Activated CD8-positive, alpha-beta memory T cell treated with anti-CD3 and anti-CD28 coated beads for 24 hours (primary cell): Measurements from ENCODE around the gene SH3BP1.
A peak's percentile ranks its signal among the peaks of the same experiment; 100 is the strongest.

Source experiments
- DNase-seq: peaks from one replicate; pipeline ENCODE4 v3.0.0-alpha.2; 2020

The SH3BP1 gene

GRCh38 chr22:37616201-37617083 lies 23.0 kb upstream of the SH3BP1 start:
- no peak for DNase-seq

GRCh38 chr22:37617431-37617830 lies 22.0 kb upstream of the SH3BP1 start:
- no peak for DNase-seq

DNA sequence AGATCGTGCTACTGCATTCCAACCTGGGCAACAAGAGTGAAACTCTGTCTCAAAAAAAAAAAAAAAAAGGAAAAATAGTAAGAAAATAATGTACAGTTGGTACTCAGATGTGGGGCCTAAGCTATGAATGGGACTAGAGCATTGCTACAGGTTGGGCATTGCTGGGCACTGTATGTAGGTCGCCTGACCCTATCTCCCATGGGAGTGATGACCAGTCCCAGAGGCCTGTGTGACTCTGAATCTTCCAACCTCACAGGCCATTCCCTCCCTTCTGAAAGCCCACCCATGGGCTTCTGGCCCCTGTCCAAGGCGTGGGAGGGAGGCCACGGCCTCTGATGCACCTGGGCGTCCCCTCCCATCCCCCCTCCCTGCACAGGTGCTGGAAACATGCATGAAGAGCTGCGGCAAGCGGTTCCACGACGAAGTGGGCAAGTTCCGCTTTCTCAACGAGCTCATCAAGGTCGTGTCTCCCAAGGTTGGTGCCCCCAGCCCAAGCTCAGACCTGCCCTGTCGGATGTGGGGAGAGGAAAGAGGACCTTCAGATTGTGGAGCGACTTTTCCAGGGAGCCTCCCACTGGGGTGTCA lies 21.3 kb upstream of the SH3BP1 start:
- no peak for DNase-seq

- no peak for DNase-seq
Observed at GRCh38 chr22:37618674-37619073, 20.8 kb upstream of the SH3BP1 start.

DNA sequence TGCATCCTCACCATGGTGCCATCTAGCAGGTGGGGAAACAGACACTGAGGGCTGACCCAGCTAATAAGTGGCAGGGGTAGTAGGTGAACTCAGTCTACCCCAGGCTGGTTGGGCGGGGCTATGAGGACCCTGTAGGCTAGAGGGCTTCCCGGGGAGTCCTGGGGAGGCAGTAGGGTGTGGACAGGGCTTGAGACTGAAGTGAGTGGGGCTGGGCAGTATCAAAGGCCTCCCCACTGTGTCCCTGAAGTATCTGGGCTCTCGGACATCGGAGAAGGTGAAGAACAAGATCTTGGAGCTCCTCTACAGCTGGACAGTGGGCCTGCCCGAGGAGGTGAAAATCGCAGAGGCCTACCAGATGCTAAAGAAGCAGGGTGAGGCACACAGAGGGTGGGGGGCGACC lies 19.5 kb upstream of the SH3BP1 start:
- no peak for DNase-seq

DNA sequence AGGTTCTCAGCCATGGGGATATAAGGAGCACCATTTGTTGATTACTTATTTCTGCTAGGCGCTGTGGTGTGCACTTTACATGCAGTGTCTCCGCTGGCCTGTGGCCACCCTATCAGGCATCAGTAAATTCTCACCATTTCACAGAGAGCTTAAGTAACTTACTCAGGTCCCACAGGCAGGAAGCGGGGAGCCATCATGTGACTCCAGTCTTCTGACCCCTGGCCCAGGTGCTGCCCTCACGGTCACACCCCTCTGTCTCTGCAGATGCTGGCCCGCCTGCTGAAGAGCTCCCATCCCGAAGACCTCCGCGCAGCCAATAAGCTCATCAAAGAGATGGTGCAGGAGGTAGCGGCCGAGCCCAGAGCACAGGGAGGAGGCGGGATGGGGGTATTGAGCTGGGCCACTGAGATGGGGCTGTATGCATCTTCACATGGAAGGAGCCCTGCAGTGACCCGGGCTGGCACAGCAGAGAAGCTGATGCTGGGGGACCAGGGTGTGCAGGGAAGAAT lies 18.1 kb upstream of the SH3BP1 start:
- no peak for DNase-seq

GRCh38 chr22:37623075-37624016 lies 16.1 kb upstream of the SH3BP1 start:
- peak; percentile 90 for DNase-seq

DNA sequence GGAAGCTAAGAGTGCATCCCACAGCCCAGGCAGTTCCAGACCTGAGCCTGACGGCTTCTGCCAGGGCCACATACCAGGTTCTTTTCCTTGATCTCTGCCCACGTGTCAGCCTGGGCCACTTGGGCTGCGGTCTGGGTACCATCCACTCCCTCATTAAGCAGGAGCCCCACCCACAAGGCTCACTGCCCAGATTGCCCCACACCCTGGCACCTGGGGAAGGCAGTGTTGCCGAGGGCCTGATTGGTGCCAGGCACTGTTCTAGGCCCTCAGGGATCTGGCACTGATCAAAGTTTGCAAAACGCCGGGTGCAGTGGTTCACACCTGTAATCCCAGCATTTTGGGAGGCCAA lies 15.5 kb upstream of the SH3BP1 start:
- no peak for DNase-seq

DNA sequence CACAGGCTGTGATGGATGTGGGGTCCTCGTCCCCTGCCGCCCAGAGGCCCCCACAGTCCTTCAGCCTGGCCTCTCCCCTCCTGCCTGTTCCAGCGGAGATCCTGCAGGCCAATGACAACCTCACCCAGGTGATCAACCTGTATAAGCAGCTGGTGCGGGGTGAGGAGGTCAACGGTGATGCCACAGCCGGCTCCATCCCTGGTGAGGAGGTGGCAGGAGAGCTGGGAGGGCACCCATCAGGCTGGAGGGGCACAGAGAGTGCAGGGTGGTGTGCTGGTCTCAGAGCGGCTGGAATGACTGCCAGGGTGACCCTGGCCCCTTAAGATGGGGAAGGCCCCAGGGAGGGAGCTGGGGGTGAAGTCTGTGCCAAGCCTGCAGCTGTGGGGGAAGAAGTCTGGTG lies 14.6 kb upstream of the SH3BP1 start:
- peak; percentile 48 for DNase-seq

GRCh38 chr22:37625737-37626136 lies 13.7 kb upstream of the SH3BP1 start:
- DNase-seq = peak; percentile 57

DNA sequence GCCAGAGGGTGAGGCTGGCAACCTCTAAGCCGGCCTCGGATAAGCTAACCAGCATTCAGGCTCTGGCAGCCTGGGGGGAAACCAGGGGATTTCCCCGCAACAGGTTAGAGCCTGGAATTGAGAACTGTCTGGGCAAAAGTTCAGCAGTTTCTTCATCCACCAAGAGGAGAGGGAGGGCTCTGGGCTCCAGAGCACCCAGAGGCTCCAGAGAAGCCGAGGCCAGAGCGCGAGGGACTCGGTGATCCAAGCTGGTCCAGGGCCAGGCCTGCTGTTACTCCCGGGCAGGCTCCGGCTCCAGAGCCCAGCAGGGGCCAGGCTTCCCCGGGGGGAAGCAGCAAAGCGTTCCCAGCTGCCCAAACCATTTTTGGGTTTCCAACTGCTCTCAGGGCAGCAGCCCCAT lies 13.3 kb upstream of the SH3BP1 start:
- DNase-seq = no peak

DNA sequence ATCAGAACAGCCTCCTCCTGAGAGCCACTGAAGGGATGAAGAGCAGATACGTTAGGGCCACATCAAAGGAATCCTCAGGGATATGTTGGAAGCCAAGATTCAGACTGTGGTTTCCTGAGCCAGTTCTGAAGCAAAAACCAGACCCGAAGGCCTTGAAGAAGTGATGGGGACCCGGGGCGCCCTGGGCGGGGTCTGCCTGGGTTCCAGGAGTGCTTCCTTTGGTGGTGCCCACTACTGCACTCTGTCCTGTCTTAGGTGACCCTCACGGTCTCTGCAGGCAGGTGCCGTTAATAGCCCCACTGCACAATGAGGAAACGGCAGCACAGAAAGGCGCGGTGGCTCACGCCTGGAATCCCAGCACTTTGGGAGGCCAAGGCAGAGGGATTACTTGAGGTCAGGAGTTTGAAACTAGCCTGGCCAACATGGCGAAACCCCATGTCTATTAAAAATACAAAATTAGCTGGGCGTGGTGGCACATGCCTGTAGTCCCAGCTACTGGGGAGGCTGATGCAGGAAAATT lies 12.9 kb upstream of the SH3BP1 start:
- peak; percentile 58 for DNase-seq

DNA sequence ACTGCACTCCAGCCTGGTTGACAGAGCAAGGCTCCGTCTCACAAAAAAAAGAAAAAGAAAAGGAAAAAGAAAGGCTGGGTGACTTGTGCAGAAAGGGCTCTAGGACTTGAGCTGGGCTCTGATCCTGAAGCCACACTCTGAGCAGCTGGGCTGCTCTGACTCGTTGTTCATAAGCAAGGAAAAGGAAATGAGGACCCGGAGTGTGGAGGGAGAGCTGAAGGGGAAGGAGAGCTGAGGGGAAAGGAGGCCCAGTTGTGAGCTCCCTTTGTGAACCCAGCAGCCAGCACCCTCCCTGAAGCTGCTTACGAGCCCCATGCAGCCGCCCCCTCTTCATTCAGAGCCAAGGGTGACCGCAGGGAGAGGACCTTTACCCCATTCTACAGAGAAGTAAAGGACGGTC lies 12.3 kb upstream of the SH3BP1 start:
- no peak for DNase-seq

DNA sequence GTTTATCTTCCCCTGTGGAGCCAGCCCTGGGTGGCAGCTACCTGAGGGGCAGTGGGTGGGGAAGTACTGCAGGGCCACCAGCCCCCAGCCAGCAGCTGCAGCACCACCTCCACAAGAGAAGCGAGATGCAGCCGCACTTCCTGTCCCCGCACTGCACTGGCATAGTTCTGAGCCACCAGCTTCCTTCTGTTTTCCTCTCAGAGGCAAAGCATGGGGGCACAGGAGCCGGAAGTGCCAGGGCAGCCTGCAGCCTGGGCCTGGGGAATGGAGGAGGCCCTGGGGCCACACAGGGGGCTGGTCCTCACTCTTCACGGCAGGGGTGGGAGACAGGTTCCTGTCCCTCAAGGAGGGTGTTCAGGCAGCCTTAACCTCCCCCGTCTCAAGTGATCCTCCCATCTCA lies 11.9 kb upstream of the SH3BP1 start:
- DNase-seq = peak; percentile 81

DNA sequence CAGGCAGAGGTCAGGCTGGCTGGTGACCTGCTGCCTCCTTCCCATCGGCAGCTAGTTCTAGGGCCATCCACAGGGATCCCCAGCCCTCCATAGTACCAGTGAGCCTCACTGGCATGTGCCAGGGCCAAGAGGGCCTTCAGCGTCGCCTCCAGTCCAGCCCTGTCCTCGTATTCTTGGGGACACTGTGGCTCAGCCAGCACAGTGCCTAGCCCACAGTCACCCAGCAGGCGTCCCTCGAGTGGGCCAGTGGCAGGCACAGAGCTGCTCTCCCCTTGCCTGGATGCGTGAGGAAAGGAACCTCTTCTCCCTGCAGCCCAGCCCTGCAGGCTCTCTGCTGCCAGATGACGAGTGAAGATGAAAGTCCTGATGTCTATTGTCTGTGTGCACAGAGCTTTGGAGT lies 10.6 kb upstream of the SH3BP1 start:
- no peak for DNase-seq

GRCh38 chr22:37629928-37630327 lies 9.5 kb upstream of the SH3BP1 start:
- DNase-seq = peak; percentile 58

DNA sequence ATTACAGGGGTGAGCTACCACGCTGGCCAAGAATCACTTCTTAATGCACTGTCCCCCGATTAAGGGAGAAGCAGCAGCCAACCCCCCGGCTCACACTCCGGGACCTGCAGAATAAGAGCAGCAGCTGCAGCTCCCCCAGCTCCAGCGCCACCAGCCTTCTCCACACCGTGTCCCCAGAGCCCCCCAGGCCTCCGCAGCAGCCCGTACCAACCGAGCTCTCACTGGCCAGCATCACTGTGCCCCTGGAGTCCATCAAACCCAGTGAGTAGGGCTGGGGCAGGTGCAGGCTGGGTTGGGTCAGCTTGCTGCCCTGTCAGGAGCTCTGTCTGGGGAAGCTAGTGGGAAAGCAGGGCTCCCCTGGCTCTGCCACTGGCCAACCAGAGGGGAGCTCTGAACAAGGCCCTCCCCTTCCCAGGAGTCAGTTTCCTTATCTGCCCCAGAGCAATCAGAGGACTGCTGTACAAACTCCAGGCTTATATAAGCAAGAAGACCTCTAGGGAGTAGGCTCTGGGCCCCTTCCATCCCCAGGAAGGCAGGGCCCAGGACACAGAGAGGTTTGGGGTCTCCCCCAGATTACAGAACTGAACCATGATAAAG lies 8.5 kb upstream of the SH3BP1 start:
- DNase-seq = no peak

GRCh38 chr22:37631448-37632173 lies 7.9 kb upstream of the SH3BP1 start:
- peak; percentile 71 for DNase-seq

GRCh38 chr22:37632174-37633088 lies 7.0 kb upstream of the SH3BP1 start:
- peak; percentile 63 for DNase-seq

GRCh38 chr22:37633089-37633624 lies 6.3 kb upstream of the SH3BP1 start:
- peak; percentile 83 for DNase-seq
